PFSK-1 (cell line): ENCODE data around the gene CEP170B.

Experiments used
- FOXP2 ChIP-seq: optimal IDR thresholded peaks from 2 replicates; pipeline ENCODE3; 2011; ENCODE audit warnings: borderline replicate concordance, control low read depth, inconsistent platforms; ENCODE audit not compliant: insufficient read depth; ENCODE audit errors: extremely low read length, extremely low read depth
- POLR2AphosphoS5 ChIP-seq: IDR thresholded peaks from 2 replicates; pipeline ENCODE4 v1.6.1; 2012; ENCODE audit warnings: low read depth, mild to moderate bottlenecking, control low read depth, low read length, moderate library complexity
- SIN3A ChIP-seq: IDR thresholded peaks from 2 replicates; pipeline ENCODE4 v1.6.1; 2012; ENCODE audit warnings: mild to moderate bottlenecking, low read length, moderate library complexity, borderline replicate concordance; ENCODE audit not compliant: insufficient read depth
- TAF1 ChIP-seq: IDR thresholded peaks from 2 replicates; pipeline ENCODE4 v1.6.1; 2012; ENCODE audit warnings: low read length, control low read depth, borderline replicate concordance; ENCODE audit not compliant: insufficient read depth
- TF ChIP-seq, protein P1 (sequence below), 2 experiments: IDR thresholded peaks; 2 replicates each; pipeline versions ENCODE4 v1.6.1 to v1.8.0; 2011 to 2012; ENCODE audit warnings: low read depth in 2 of 2, low read length in 2 of 2, control low read depth in 1 of 2, inconsistent platforms in 1 of 2, mild to moderate bottlenecking in 1 of 2, moderate library complexity in 1 of 2; ENCODE audit not compliant: insufficient read depth in 1 of 2

CEP170B gene

DNA sequence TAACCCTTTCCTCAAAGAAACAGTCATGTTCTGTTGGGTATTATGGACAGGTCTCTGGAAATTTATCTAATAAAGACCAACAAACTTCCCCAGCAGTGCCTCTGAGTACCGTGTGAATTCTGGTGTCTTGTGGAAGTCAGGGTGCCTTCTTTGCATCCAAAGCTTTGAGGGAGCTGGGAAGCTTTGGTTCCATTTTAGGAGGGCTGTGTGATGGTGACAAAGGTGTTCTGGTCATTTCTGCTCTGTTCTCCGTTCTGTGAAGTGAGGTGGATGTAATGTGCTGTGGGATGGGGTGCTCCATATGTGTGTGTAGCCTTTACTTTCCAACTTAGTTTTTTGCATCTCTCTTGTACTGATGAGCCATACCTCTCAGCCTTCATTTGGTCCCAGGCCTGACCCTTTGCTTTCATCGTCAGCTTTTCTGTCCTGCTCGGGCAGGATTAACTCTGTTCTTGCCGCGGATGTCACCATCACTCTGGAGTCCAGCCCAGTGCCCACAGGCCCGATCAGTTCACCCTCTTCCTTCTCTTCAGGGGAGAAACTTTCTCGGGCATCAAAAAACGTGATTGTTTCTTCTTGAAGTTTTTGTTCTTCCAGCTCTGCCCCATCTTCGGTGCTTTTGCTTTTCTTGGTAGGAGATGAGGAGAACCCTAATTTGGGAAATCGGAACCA lies 72.8 kb downstream of the CEP170B start:
- TF ChIP-seq FOXP2 = no peak
- no peak for TF ChIP-seq SIN3A
- no peak for TF ChIP-seq POLR2AphosphoS5
- TF ChIP-seq, protein P1, sequence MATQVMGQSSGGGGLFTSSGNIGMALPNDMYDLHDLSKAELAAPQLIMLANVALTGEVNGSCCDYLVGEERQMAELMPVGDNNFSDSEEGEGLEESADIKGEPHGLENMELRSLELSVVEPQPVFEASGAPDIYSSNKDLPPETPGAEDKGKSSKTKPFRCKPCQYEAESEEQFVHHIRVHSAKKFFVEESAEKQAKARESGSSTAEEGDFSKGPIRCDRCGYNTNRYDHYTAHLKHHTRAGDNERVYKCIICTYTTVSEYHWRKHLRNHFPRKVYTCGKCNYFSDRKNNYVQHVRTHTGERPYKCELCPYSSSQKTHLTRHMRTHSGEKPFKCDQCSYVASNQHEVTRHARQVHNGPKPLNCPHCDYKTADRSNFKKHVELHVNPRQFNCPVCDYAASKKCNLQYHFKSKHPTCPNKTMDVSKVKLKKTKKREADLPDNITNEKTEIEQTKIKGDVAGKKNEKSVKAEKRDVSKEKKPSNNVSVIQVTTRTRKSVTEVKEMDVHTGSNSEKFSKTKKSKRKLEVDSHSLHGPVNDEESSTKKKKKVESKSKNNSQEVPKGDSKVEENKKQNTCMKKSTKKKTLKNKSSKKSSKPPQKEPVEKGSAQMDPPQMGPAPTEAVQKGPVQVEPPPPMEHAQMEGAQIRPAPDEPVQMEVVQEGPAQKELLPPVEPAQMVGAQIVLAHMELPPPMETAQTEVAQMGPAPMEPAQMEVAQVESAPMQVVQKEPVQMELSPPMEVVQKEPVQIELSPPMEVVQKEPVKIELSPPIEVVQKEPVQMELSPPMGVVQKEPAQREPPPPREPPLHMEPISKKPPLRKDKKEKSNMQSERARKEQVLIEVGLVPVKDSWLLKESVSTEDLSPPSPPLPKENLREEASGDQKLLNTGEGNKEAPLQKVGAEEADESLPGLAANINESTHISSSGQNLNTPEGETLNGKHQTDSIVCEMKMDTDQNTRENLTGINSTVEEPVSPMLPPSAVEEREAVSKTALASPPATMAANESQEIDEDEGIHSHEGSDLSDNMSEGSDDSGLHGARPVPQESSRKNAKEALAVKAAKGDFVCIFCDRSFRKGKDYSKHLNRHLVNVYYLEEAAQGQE (IDR thresholded peaks at IDR 0.05; ENCODE audit: insufficient read depth in 1 of 2, low read depth in 2 of 2, low read length in 2 of 2) = no peak
- TF ChIP-seq TAF1 = no peak

- TF ChIP-seq TAF1 (no peak), SIN3A (no peak), POLR2AphosphoS5 (no peak), FOXP2 (no peak)
- TF ChIP-seq, protein P1 (IDR thresholded peaks at IDR 0.05; ENCODE audit: insufficient read depth in 1 of 2, low read depth in 2 of 2, low read length in 2 of 2) = no peak
These were observed 73.4 kb downstream of the CEP170B start for GRCh38 chr14:104938436-104938835.

DNA sequence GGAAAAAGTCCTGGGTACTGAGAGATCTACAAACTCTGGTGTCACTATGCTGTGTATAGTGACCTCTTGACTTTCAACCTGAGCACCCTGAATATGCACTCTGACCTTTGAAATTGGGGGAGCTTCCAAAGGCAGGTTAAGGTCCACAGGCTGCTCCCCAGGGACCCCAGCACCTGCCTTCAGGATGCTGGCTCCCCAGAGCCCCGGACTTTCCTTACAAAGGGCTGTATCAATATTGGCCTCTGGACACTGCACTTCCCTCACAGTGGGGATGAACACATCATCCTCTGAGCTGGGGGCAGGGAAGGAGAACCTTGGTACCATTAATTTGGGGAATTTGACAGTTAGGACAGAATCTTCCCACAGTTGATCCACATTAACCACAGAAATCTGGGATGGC lies 73.9 kb downstream of the CEP170B start:
- TF ChIP-seq, protein P1 (IDR thresholded peaks at IDR 0.05; ENCODE audit: insufficient read depth in 1 of 2, low read depth in 2 of 2, low read length in 2 of 2) = no peak
- no peak for TF ChIP-seq SIN3A
- no peak for TF ChIP-seq POLR2AphosphoS5
- TF ChIP-seq TAF1 = no peak
- no peak for TF ChIP-seq FOXP2

DNA sequence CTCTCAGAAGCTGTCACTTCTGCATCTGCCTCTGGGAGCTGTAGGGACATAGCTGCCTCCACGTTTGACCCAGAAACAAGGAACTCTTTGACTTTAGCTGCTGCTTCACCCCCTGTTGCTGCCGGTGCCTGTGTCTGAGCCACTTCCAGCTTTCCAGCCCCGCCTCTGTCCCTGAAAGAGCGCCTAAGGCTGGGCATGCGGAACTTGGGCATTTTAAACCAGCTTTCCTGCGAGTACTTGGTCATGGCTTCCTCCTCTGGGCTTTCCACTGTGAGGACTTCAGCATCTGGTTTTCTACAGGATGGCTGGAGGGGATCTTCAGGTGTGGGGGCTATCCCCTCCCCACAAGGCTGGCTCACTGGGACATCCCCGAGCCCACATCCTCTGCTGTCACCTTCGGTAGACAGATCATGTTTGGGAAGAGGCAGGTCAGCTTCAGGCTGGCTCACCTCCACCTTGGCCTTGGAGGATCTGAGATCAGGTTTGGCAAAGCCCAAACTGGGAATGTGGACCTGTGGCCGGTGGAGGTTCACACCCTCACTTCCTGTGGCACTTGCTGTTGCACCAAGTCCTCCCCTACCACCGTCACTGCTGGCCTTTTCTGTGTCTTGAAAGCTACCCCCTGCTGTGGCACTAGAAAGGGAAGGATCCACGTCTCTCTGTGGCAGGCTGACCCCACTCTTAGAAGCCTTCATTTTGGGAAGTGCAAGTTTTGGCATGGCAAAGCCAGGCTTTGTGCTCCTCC lies 74.8 kb downstream of the CEP170B start:
- TF ChIP-seq FOXP2 (no peak), SIN3A (no peak), TAF1 (no peak), POLR2AphosphoS5 (no peak)
- TF ChIP-seq, protein P1 (IDR thresholded peaks at IDR 0.05; ENCODE audit: insufficient read depth in 1 of 2, low read depth in 2 of 2, low read length in 2 of 2) = no peak
